Adrenal gland (tissue), 5 donors: ENCODE data around the gene ZNF831.

Source experiments
- POLR2A ChIP-seq, 2 donors: fragments of 450-650 bp; IDR thresholded peaks; one replicate each; pipeline ENCODE4 v1.6.1; 2017; ENCODE audit warnings: antibody characterized with exemption in 2 of 2, mild to moderate bottlenecking in 2 of 2, moderate library complexity in 1 of 2
- TF ChIP-seq, protein P1 (sequence below), 6 experiments: fragments of 450-650 bp in 4 of 6; fragments of 200-600 bp in 2 of 6; sonication (generic) in 1 of 6; IDR thresholded peaks; 1 replicate in 5 of 6; 2 replicates in 1 of 6; pipeline versions ENCODE4 v1.5.1 to v1.8.0; 2016 to 2021; ENCODE audit warnings: antibody characterized with exemption in 6 of 6, mild to moderate bottlenecking in 2 of 6, moderate library complexity in 1 of 6
- donor health status: DM: no; HTN: no; CAD: no.

DNA sequence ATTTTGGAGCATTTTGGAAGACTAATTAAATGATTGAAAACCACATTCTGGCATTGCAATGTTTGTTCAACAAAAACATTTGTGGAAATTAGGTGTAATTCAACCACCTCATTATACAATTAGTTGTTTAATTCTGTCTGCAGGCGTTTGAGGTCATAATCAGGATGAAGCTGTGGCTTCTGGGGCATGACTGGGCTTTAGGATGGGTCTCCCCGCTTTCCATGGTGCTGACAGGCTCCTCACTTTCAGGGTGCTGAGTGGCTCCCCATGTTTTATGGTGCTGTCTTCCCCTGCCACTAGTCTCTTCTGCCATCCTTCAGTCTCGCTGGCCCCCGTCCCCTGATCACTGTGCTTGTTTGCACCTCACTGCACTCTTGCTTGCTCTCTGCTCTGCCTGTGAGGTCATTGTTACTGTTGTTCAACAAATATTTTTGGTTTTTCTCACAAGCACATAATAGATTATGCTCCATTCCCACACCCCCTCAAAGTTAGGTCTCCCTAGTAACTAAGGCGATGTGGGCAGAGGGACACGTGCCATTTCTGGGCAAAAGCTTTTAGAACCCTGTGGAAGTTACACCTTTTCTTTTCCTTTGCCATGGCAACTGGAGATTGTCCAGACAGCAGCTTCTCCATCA lies 25.4 kb upstream of the ZNF831 start:
- TF ChIP-seq, protein P1, sequence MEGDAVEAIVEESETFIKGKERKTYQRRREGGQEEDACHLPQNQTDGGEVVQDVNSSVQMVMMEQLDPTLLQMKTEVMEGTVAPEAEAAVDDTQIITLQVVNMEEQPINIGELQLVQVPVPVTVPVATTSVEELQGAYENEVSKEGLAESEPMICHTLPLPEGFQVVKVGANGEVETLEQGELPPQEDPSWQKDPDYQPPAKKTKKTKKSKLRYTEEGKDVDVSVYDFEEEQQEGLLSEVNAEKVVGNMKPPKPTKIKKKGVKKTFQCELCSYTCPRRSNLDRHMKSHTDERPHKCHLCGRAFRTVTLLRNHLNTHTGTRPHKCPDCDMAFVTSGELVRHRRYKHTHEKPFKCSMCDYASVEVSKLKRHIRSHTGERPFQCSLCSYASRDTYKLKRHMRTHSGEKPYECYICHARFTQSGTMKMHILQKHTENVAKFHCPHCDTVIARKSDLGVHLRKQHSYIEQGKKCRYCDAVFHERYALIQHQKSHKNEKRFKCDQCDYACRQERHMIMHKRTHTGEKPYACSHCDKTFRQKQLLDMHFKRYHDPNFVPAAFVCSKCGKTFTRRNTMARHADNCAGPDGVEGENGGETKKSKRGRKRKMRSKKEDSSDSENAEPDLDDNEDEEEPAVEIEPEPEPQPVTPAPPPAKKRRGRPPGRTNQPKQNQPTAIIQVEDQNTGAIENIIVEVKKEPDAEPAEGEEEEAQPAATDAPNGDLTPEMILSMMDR (IDR thresholded peaks at IDR 0.05), result no peak
- TF ChIP-seq POLR2A (IDR thresholded peaks at IDR 0.05), result no peak
